Chondrocyte (in vitro differentiated cells): ENCODE measurements around the gene TTC27. TPM values are rescaled to one million over a fixed set of nuclear protein-coding genes. Genes with fewer than 3 reads are reported as not detected.

Experiments
- DNase-seq: peaks from one replicate; pipeline ENCODE4 v3.0.0; 2021; ENCODE audit warnings: mixed read lengths, low spot score
- H3K27ac Mint-ChIP-seq: one replicate; pipeline ENCODE4 v1.8.0; 2021; ENCODE audit warnings: mild to moderate bottlenecking, moderate library complexity, mixed read lengths; ENCODE audit not compliant: unreplicated experiment
- H3K27me3 Mint-ChIP-seq: 2 replicates; pipeline ENCODE4 v1.8.0; 2021; ENCODE audit warnings: low read depth, mixed read lengths
- H3K36me3 Mint-ChIP-seq: 2 replicates; pipeline ENCODE4 v1.8.0; 2021; ENCODE audit warnings: low read depth, mixed read lengths
- H3K4me1 Mint-ChIP-seq: 2 replicates; pipeline ENCODE4 v1.8.0; 2021; ENCODE audit warnings: low read depth, mild to moderate bottlenecking, mixed read lengths
- H3K4me3 Mint-ChIP-seq: one replicate; pipeline ENCODE4 v1.8.0; 2021; ENCODE audit warnings: mild to moderate bottlenecking, moderate library complexity, mixed read lengths; ENCODE audit not compliant: unreplicated experiment
- H3K9me3 Mint-ChIP-seq: 2 replicates; pipeline ENCODE4 v1.8.0; 2021; ENCODE audit warnings: low read depth, mixed read lengths
- total RNA-seq: library from RNA; stranded (reverse); gene quantifications from 3 replicates; pipeline ENCODE4 v1.2.1, GENCODE V29; 2021
- TF ChIP-seq, protein P1 (sequence below): fragments of 200-600 bp; sonication (generic); IDR thresholded peaks from 2 replicates; pipeline ENCODE4 v1.5.0; 2021; ENCODE audit warnings: antibody characterized with exemption, mild to moderate bottlenecking, moderate library complexity

Gene TTC27
- total RNA-seq, 1 donor from 2014 or later = 13.5 TPM

DNA sequence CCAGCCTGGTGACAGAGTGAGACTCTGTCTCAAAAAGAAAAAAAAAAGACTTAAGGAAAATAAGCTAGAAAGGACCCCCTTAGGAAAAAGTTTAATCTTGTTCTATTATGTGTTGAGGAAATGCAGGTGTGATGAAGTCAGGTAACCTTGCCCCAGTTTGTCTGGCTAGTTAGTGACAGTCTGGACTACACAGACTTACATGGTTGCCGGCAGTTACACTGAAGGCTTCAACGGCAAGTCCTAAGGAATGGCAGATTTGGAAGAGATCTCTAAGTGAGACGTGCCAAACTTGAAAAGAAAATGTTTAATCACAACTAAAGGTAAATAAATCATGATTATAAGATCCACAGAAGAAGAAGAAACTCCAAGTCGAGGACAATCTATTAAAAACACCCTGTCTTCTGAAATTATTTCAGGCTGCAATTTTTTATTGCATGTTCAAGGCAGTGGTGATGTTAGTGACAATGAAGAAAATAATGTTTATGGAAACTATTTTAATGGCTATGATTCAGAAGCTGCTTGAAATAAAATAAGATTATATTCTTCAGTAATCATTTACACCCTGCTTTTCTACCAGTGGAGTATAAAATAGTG, 84.2 kb downstream of the TTC27 start:
- Mint-ChIP-seq H3K27ac (peak overlapping the region; percentile 77), H3K36me3 (no peaks in the 10 kb centered on the region), H3K27me3 (no peaks in the 10 kb centered on the region), H3K4me1 (peaks cover 40% of the 10 kb centered on the region), H3K4me3 (no peak overlapping the region), H3K9me3 (peaks cover 6% of the 10 kb centered on the region)
- TF ChIP-seq, protein P1, sequence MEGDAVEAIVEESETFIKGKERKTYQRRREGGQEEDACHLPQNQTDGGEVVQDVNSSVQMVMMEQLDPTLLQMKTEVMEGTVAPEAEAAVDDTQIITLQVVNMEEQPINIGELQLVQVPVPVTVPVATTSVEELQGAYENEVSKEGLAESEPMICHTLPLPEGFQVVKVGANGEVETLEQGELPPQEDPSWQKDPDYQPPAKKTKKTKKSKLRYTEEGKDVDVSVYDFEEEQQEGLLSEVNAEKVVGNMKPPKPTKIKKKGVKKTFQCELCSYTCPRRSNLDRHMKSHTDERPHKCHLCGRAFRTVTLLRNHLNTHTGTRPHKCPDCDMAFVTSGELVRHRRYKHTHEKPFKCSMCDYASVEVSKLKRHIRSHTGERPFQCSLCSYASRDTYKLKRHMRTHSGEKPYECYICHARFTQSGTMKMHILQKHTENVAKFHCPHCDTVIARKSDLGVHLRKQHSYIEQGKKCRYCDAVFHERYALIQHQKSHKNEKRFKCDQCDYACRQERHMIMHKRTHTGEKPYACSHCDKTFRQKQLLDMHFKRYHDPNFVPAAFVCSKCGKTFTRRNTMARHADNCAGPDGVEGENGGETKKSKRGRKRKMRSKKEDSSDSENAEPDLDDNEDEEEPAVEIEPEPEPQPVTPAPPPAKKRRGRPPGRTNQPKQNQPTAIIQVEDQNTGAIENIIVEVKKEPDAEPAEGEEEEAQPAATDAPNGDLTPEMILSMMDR = no peak
- no peak for DNase-seq

DNA sequence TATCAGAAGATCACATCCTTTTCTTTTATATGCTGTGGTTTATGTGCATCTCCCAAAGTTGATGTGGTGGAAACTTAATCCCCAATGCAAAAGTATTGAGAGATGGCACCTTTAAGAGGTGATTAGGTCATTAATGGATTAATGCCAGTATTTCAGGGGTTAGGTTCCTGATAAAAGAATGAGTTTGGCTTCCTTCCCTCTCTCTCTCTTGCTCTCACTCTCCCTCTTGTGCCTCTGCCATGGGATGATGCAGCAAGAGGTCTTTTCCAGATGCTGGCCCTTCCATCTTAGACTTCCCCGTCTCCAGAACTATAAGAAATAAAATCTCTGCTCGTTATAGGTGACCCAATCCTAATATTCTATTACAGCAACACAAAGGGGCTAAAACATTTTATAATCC, 85.0 kb downstream of the TTC27 start:
- Mint-ChIP-seq H3K36me3 (no peaks in the 10 kb centered on the region), H3K4me1 (peaks cover 47% of the 10 kb centered on the region), H3K4me3 (no peak overlapping the region), H3K27ac (no peak overlapping the region), H3K27me3 (no peaks in the 10 kb centered on the region), H3K9me3 (peaks cover 6% of the 10 kb centered on the region)
- TF ChIP-seq, protein P1 = no peak
- no peak for DNase-seq

DNA sequence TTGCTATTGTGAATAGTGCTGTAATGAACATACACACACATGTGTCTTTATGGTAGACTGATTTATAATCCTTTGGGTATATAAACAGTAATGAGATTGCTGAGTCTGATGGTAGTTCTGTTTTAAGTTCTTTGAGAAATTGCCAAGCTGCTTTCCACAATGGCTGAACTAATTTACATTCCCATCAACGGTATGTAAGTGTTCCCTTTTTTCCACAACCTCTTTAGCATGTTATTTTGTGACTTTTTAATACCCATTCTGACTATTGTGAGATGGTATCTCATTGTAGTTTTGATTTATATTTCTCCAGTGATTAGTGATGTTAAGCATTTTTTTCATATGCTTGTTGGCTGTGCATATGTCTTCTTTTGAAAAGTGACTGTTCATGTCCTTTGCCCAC, 86.7 kb downstream of the TTC27 start:
- H3K36me3 Mint-ChIP-seq = no peaks in the 10 kb centered on the region
- H3K27ac Mint-ChIP-seq = no peak overlapping the region
- TF ChIP-seq, protein P1 = no peak
- H3K9me3 Mint-ChIP-seq = peaks cover 6% of the 10 kb centered on the region
- no peaks in the 10 kb centered on the region for H3K27me3 Mint-ChIP-seq
- no peak overlapping the region for H3K4me3 Mint-ChIP-seq
- DNase-seq = no peak
- H3K4me1 Mint-ChIP-seq = peaks cover 55% of the 10 kb centered on the region

DNA sequence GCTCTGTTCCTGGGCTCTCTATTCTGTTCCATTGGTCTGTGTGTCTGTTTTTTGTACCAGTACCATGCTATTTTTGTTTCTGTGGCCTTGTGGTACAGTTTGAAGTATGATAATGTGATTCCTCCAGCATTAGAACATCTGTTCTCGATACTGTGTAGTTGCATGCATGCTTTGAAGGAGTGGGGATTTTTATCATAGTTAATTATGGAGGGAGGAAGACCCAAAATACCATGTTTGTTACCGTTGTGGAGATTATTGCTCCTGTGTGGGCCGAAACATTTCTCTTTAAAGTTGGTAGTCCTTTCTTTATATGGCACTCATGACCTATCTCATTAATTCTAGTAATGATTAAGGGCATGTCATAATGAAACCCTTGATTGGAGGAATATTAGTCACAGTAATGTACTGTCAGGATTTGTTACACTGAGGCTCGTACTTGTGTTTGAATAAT, 87.6 kb downstream of the TTC27 start:
- Mint-ChIP-seq H3K27ac (peak overlapping the region; percentile 68), H3K9me3 (peaks cover 6% of the 10 kb centered on the region), H3K4me1 (peaks cover 64% of the 10 kb centered on the region), H3K4me3 (no peak overlapping the region), H3K36me3 (no peaks in the 10 kb centered on the region), H3K27me3 (no peaks in the 10 kb centered on the region)
- no peak for DNase-seq
- TF ChIP-seq, protein P1 = no peak

DNA sequence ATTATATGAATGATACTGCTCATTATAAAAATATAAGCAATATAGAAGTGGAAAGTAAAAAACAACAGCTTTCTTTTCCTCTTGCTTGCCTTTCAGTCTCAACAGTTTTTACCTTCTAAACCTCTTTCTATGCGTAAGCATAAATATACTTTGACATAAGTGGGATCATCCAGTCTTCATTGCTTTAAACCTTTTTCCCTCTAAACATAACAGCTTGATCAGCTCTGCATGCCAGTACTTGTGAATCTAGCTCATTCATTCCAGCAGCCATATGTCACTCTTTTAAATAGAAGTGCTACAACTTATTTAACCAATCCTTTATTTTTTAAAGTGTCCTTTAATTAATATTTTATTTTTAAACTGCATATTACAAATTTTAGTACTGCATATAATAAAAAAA, 88.1 kb downstream of the TTC27 start:
- H3K4me3 Mint-ChIP-seq = no peak overlapping the region
- no peaks in the 10 kb centered on the region for H3K36me3 Mint-ChIP-seq
- DNase-seq = no peak
- peak overlapping the region; percentile 68 for H3K27ac Mint-ChIP-seq
- TF ChIP-seq, protein P1 = no peak
- H3K27me3 Mint-ChIP-seq = no peaks in the 10 kb centered on the region
- H3K4me1 Mint-ChIP-seq = peaks cover 68% of the 10 kb centered on the region
- peaks cover 6% of the 10 kb centered on the region for H3K9me3 Mint-ChIP-seq
